Dermis microvascular lymphatic vessel endothelial cell (primary cell): ENCODE results near the gene HBS1L. TPM values are rescaled to one million over a fixed set of nuclear protein-coding genes. Genes with fewer than 3 reads are reported as not detected.

ENCODE experiments used
- DNase-seq, 2 donors: peaks; one replicate each; pipeline versions ENCODE4 v3.0.0 to v3.0.0-alpha.2; 2010; ENCODE audit warnings: low read depth in 2 of 2
- total RNA-seq: library from RNA; depleted of rRNA; stranded (reverse); fragments of >200 nt; gene quantifications from 2 replicates; pipeline ENCODE4 v1.2.1, GENCODE V29; 2014

Gene HBS1L
- total RNA-seq, 1 donor from 2014 or later, result 85.4 TPM

- DNase-seq, result peak in 1 of 2 donors; percentile 33
Measured at GRCh38 chr6:135002229-135002844, 52.3 kb downstream of the HBS1L start.

GRCh38 chr6:134999107-134999506, 55.5 kb downstream of the HBS1L start:
- DNase-seq, result no peak

- DNase-seq, result no peak
Measured at GRCh38 chr6:134997133-134997995, 57.3 kb downstream of the HBS1L start.

DNA sequence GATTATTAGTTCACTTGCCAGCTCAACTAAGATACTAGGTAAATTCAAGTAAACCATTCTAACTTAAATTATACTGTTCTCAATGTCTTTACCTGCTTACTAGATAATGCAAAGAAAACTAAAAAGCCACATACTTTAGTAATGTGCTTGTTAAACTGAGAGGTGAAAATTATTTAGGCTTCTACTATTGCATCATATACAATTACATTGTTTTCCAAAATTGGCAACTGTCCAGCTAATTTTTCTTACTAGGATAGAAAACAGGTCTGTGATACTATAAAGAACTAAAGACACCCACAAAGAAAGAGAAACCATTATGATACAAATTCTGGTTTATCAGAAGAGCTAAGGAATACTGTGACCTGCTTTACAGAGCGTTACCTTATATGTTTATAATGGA, 59.1 kb downstream of the HBS1L start:
- peak; percentile 14 to 53 for DNase-seq

DNA sequence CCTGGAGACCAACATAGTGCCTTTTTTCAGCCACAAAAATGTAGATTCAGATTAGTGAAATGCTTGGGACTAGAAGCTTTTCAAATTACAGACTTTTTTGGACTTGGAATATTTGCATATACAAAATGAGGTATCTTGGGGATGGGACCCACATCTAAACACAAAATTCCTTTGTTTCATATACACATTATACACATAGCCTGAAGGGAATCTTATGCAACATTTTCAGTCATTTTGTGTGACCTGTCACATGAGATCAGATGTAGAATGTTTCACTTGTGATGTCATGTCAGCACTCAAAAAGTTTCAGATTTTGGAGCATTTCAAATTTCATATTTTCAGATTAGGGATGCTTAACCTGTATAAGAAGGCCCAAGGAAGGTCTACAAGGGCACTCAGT, 60.2 kb downstream of the HBS1L start:
- no peak for DNase-seq

GRCh38 chr6:134992155-134992554, 62.5 kb downstream of the HBS1L start:
- no peak for DNase-seq

- DNase-seq, result no peak
Measured at GRCh38 chr6:134990262-134990661, 64.4 kb downstream of the HBS1L start.

- DNase-seq, result peak; percentile 40 to 70
Measured at GRCh38 chr6:134984821-134985220, 69.8 kb downstream of the HBS1L start.

DNA sequence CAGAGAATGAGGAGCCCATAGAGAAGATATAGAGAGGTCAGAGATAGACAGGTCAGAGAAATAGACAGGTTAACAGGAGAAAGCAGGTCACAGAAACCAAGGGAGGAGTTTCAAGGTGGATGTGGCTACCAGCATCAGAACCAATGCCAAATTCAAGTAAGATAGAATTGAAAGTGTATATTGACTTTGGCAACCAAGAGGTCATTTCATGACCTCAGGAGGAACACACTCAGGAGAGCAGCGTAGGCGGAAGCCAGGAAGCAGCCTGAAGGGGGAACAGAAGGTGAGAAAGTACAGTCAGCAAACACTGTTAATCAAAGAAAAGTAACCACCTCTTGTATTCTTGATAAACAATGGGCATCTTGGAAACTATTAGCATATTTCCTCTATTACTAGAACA, 70.8 kb downstream of the HBS1L start:
- DNase-seq, result peak in 1 of 2 donors; percentile 12

GRCh38 chr6:134982161-134982560, 72.5 kb downstream of the HBS1L start:
- DNase-seq, result no peak

DNA sequence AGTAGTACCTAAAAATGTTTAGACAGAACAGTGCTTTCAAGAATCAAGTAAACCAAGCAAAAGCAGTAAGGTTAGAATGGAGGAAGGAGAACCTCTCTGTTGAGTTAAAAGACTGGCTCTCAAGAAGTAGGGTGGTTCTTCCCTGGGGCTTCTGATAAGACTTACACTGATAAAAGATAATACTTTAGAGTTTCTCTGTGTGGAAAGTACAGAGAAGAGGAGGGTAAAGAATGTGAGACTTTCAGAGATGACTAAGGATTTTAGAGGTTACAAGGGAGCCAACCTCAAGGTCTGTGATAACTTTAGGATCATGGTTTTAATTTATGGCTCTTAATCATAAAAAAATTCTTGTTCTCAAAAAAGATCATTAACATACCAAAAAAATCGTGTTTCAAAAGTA, 73.8 kb downstream of the HBS1L start:
- no peak for DNase-seq

GRCh38 chr6:134979142-134979541, 75.5 kb downstream of the HBS1L start:
- DNase-seq, result no peak

- no peak for DNase-seq
Measured at GRCh38 chr6:134974370-134974769, 80.3 kb downstream of the HBS1L start.

- DNase-seq, result no peak
Measured at GRCh38 chr6:134967711-134968110, 86.9 kb downstream of the HBS1L start.

GRCh38 chr6:134964451-134965203, 90.0 kb downstream of the HBS1L start:
- DNase-seq, result no peak

DNA sequence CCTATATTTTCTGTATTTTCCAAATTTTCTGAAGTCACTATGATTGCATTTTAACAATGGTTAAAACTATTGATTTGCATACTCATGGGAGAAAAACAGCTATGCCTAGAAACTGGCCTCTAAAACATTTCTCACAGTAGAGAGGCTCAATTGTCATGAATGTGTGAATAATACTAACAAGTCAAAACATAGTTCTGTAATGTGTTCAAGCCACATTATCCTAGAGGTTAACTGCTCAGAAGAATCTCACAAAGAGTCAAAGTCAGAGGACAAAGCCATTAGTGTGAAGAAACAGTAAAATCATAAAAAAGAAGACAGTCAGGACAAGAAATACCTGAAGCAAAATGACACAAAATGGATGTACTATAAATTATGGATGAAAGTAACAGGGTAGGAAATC, 92.2 kb downstream of the HBS1L start:
- DNase-seq, result no peak

GRCh38 chr6:134961366-134961765, 93.3 kb downstream of the HBS1L start:
- DNase-seq, result no peak

GRCh38 chr6:134959603-134960002, 95.0 kb downstream of the HBS1L start:
- no peak for DNase-seq

GRCh38 chr6:134956676-134957075, 97.9 kb downstream of the HBS1L start:
- no peak for DNase-seq

DNA sequence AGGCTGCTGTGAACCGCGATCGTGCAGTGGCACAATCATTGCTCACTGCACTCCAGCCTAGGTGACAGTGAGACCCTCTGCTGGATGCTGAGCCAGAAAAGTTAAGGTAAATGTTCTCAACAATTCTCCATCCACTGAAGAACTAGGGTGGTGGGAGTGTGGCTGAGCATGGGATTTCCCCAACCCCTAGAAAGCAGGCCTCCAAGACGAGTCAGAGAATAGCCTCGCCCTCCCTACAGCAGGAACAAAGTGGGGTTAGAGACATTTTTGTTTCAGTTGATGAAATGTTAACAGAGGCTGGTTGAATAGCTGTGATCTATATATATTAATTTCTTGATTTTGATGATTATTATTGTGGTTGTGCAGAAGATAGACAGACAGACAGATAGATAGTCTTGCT, 98.6 kb downstream of the HBS1L start:
- no peak for DNase-seq

GRCh38 chr6:134954272-134955000, 100.2 kb downstream of the HBS1L start:
- no peak for DNase-seq
